HAP-1 (cell line): ENCODE results near the gene UBL4A.
A peak's percentile ranks its signal among the peaks of the same experiment; 100 is the strongest.

Source experiments
- DNase-seq, 2 experiments: peaks; one replicate each; pipeline ENCODE4 v3.0.0-alpha.2; 2016 to 2020; ENCODE audit warnings: low spot score in 2 of 2
- H3K27me3 ChIP-seq: fragments of 250-450 bp; sonication (Bioruptor Pico); 2 replicates; pipeline ENCODE4 v1.5.1; 2020; ENCODE audit warnings: low read depth, mild to moderate bottlenecking, moderate library complexity
- H3K36me3 ChIP-seq: fragments of 250-450 bp; sonication (Bioruptor Pico); replicated peaks from 2 replicates; pipeline ENCODE4 v1.5.1; 2020; ENCODE audit warnings: mild to moderate bottlenecking
- H3K4me1 ChIP-seq: fragments of 250-450 bp; sonication (Bioruptor Pico); 2 replicates; pipeline ENCODE4 v1.5.1; 2020; ENCODE audit warnings: mild to moderate bottlenecking
- H3K4me3 ChIP-seq: fragments of 250-450 bp; sonication (Bioruptor Pico); 2 replicates; pipeline ENCODE4 v1.5.1; 2020; ENCODE audit warnings: mild to moderate bottlenecking, moderate library complexity
- H3K9me3 ChIP-seq: fragments of 250-450 bp; sonication (Bioruptor Pico); 2 replicates; pipeline ENCODE4 v1.5.1; 2020; ENCODE audit warnings: mild to moderate bottlenecking, moderate library complexity
- in situ Hi-C: fragments of 300-500 bp; cut with MboI; formaldehyde crosslinking; loops from 3 replicates; pipeline ENCODE4 v1.14.3; 2020; ENCODE audit warnings: low sequenced_read_pairs, inconsistent platforms, mixed read lengths

Gene UBL4A

GRCh38 chrX:154483325-154483724, 3.1 kb downstream of the UBL4A start:
- DNase-seq: no peak
- Histone ChIP-seq H3K4me1 (peaks cover 23% of the 10 kb centered on the region), H3K9me3 (no peaks in the 10 kb centered on the region), H3K36me3 (peaks cover 42% of the 10 kb centered on the region), H3K4me3 (no peak overlapping the region), H3K27me3 (no peaks in the 10 kb centered on the region)
- in situ Hi-C loops: no loop called here

GRCh38 chrX:154482786-154483185, 3.6 kb downstream of the UBL4A start:
- Histone ChIP-seq H3K4me1 (peaks cover 26% of the 10 kb centered on the region), H3K27me3 (no peaks in the 10 kb centered on the region), H3K4me3 (no peak overlapping the region), H3K36me3 (peaks cover 36% of the 10 kb centered on the region), H3K9me3 (no peaks in the 10 kb centered on the region)
- in situ Hi-C loops: no loop called here
- DNase-seq: peak in 1 of 2 experiments; percentile 6

- DNase-seq: peak in 1 of 2 experiments; percentile 7
- no peaks in the 10 kb centered on the region for H3K9me3 ChIP-seq
- H3K27me3 ChIP-seq: no peaks in the 10 kb centered on the region
- in situ Hi-C loops: no loop called here
- peaks cover 30% of the 10 kb centered on the region for H3K36me3 ChIP-seq
- peaks cover 24% of the 10 kb centered on the region for H3K4me1 ChIP-seq
- no peak overlapping the region for H3K4me3 ChIP-seq
These were observed 4.4 kb downstream of the UBL4A start for GRCh38 chrX:154481911-154482601.

- no peak overlapping the region for H3K4me3 ChIP-seq
- H3K36me3 ChIP-seq: peaks cover 31% of the 10 kb centered on the region
- no peak for DNase-seq
- H3K9me3 ChIP-seq: no peaks in the 10 kb centered on the region
- H3K4me1 ChIP-seq: peaks cover 21% of the 10 kb centered on the region
- no peaks in the 10 kb centered on the region for H3K27me3 ChIP-seq
- in situ Hi-C loops: no loop called here
These were observed 5.2 kb downstream of the UBL4A start for GRCh38 chrX:154481195-154481594.

- no peaks in the 10 kb centered on the region for H3K27me3 ChIP-seq
- peaks cover 9% of the 10 kb centered on the region for H3K36me3 ChIP-seq
- no peaks in the 10 kb centered on the region for H3K9me3 ChIP-seq
- peaks cover 12% of the 10 kb centered on the region for H3K4me1 ChIP-seq
- in situ Hi-C loops: no loop called here
- H3K4me3 ChIP-seq: peak within 1 kb of the TSS; percentile 47
- DNase-seq: peak; percentile 85 to 99
These were observed 7.4 kb downstream of the UBL4A start, which contains the start of gene LAGE3 for GRCh38 chrX:154478728-154479622. Gene LAGE3, minus strand, starts transcription at chrX:154479281. Its CDS starts 366 bp downstream, at chrX:154478915.

GRCh38 chrX:154477891-154478477, 8.4 kb downstream of the UBL4A start:
- Histone ChIP-seq H3K36me3 (peaks cover 4% of the 10 kb centered on the region), H3K27me3 (no peaks in the 10 kb centered on the region), H3K9me3 (no peaks in the 10 kb centered on the region), H3K4me1 (peaks cover 12% of the 10 kb centered on the region), H3K4me3 (peak overlapping the region; percentile 47)
- DNase-seq: no peak
- in situ Hi-C loops: no loop called here

- peaks cover 12% of the 10 kb centered on the region for H3K4me1 ChIP-seq
- no peaks in the 10 kb centered on the region for H3K9me3 ChIP-seq
- H3K4me3 ChIP-seq: no peak overlapping the region
- H3K36me3 ChIP-seq: peaks cover 12% of the 10 kb centered on the region
- no peaks in the 10 kb centered on the region for H3K27me3 ChIP-seq
- DNase-seq: no peak
- in situ Hi-C loops: no loop called here
These were observed 9.6 kb downstream of the UBL4A start for GRCh38 chrX:154476821-154477220.

- no peaks in the 10 kb centered on the region for H3K27me3 ChIP-seq
- DNase-seq: no peak
- H3K36me3 ChIP-seq: peaks cover 44% of the 10 kb centered on the region
- no peaks in the 10 kb centered on the region for H3K9me3 ChIP-seq
- peaks cover 3% of the 10 kb centered on the region for H3K4me1 ChIP-seq
- no peak overlapping the region for H3K4me3 ChIP-seq
- in situ Hi-C loops: no loop called here
These were observed 12.7 kb downstream of the UBL4A start for GRCh38 chrX:154473683-154474082.

- in situ Hi-C loops: no loop called here
- no peak for DNase-seq
These were observed 13.5 kb downstream of the UBL4A start for GRCh38 chrX:154472685-154473632.

GRCh38 chrX:154471839-154472684, 14.4 kb downstream of the UBL4A start:
- Histone ChIP-seq H3K36me3 (peaks cover 57% of the 10 kb centered on the region), H3K4me3 (no peak overlapping the region), H3K27me3 (no peaks in the 10 kb centered on the region), H3K4me1 (no peaks in the 10 kb centered on the region), H3K9me3 (no peaks in the 10 kb centered on the region)
- no peak for DNase-seq
- in situ Hi-C loops: no loop called here

More at GRCh38 chrX:154472685-154473632, 13.5 kb downstream of the UBL4A start:
- no peaks in the 10 kb centered on the region for H3K4me1 ChIP-seq
- no peaks in the 10 kb centered on the region for H3K9me3 ChIP-seq
- no peak overlapping the region for H3K4me3 ChIP-seq
- peaks cover 51% of the 10 kb centered on the region for H3K36me3 ChIP-seq
- H3K27me3 ChIP-seq: no peaks in the 10 kb centered on the region

- no peaks in the 10 kb centered on the region for H3K4me1 ChIP-seq
- in situ Hi-C loops: no loop called here
- H3K27me3 ChIP-seq: no peaks in the 10 kb centered on the region
- no peak overlapping the region for H3K4me3 ChIP-seq
- peaks cover 65% of the 10 kb centered on the region for H3K36me3 ChIP-seq
- DNase-seq: no peak
- no peaks in the 10 kb centered on the region for H3K9me3 ChIP-seq
These were observed 15.4 kb downstream of the UBL4A start for GRCh38 chrX:154470914-154471568.

GRCh38 chrX:154470434-154470833, 16.0 kb downstream of the UBL4A start:
- Histone ChIP-seq H3K4me3 (no peak overlapping the region), H3K36me3 (peaks cover 71% of the 10 kb centered on the region), H3K27me3 (no peaks in the 10 kb centered on the region), H3K4me1 (no peaks in the 10 kb centered on the region), H3K9me3 (no peaks in the 10 kb centered on the region)
- no peak for DNase-seq
- in situ Hi-C loops: no loop called here
